Fibroblast of the aortic adventitia (primary cell): ENCODE data around the gene ALG14. TPM values are rescaled to one million over a fixed set of nuclear protein-coding genes. Genes with fewer than 3 reads are reported as not detected.

Experiments
- DNase-seq: peaks from one replicate; pipeline ENCODE4 v3.0.0-alpha.2; 2010; ENCODE audit warnings: low read depth
- H3K4me3 ChIP-seq: 2 replicates; pipeline ENCODE4 v1.5.1; 2011; ENCODE audit warnings: low read depth, mild to moderate bottlenecking, control low read depth, low read length, moderate library complexity
- CTCF ChIP-seq: IDR thresholded peaks from 2 replicates; pipeline ENCODE4 v1.5.1; 2011; ENCODE audit warnings: mild to moderate bottlenecking, low read length, control low read depth, inconsistent platforms; ENCODE audit not compliant: insufficient read depth
- total RNA-seq: library from RNA; depleted of rRNA; stranded (reverse); fragments of >200 nt; gene quantifications from 2 replicates; pipeline ENCODE4 v1.2.3, GENCODE V29; 2012; ENCODE audit warnings: low replicate concordance

The ALG14 gene
- total RNA-seq, 1 donor, result 2.4 TPM

- H3K4me3 ChIP-seq, result no peak overlapping the region
- DNase-seq, result no peak
- TF ChIP-seq CTCF, result no peak
These were observed 38.2 kb downstream of the ALG14 start for GRCh38 chr1:95034506-95034905.

- no peak for TF ChIP-seq CTCF
- DNase-seq, result peak; percentile 47
- H3K4me3 ChIP-seq, result no peak overlapping the region
These were observed 38.9 kb downstream of the ALG14 start for GRCh38 chr1:95033843-95034242.

GRCh38 chr1:95029532-95029931 is 43.2 kb downstream of the ALG14 start:
- no peak overlapping the region for H3K4me3 ChIP-seq
- no peak for DNase-seq
- TF ChIP-seq CTCF, result no peak

GRCh38 chr1:95028954-95029353 is 43.8 kb downstream of the ALG14 start:
- TF ChIP-seq CTCF, result no peak
- DNase-seq, result no peak
- no peak overlapping the region for H3K4me3 ChIP-seq

- no peak for TF ChIP-seq CTCF
- DNase-seq, result peak; percentile 46
- H3K4me3 ChIP-seq, result no peak overlapping the region
These were observed 45.7 kb downstream of the ALG14 start for GRCh38 chr1:95027046-95027445.

- DNase-seq, result peak; percentile 95
- no peak for TF ChIP-seq CTCF
- no peak overlapping the region for H3K4me3 ChIP-seq
These were observed 49.2 kb downstream of the ALG14 start for GRCh38 chr1:95023399-95024043.

- TF ChIP-seq CTCF, result no peak
- no peak for DNase-seq
- H3K4me3 ChIP-seq, result no peak overlapping the region
These were observed 50.2 kb downstream of the ALG14 start for GRCh38 chr1:95022644-95022926.
